ENCODE results near the gene CDO1. TPM values are rescaled to one million over a fixed set of nuclear protein-coding genes. Genes with fewer than 3 reads are reported as not detected.

CDO1 gene
- total RNA-seq, 1 experiment from 2014 or later, result 13.2 TPM

GRCh38 chr5:115766608-115767007, 49.9 kb downstream of the CDO1 start:
- Mint-ChIP-seq H3K27me3 (ENCODE audit: low read depth) (peaks cover 6% of the 10 kb centered on the region), H3K27ac (no peak overlapping the region), H3K9me3 (peaks cover 33% of the 10 kb centered on the region), H3K36me3 (peaks cover 25% of the 10 kb centered on the region), H3K4me1 (peaks cover 6% of the 10 kb centered on the region), H3K4me3 (no peak overlapping the region)
- ATAC-seq (no peak), DNase-seq (ENCODE audit: low spot score) (no peak)
- POLR2A ChIA-PET, result no interaction called here
- TF ChIP-seq, protein P1, sequence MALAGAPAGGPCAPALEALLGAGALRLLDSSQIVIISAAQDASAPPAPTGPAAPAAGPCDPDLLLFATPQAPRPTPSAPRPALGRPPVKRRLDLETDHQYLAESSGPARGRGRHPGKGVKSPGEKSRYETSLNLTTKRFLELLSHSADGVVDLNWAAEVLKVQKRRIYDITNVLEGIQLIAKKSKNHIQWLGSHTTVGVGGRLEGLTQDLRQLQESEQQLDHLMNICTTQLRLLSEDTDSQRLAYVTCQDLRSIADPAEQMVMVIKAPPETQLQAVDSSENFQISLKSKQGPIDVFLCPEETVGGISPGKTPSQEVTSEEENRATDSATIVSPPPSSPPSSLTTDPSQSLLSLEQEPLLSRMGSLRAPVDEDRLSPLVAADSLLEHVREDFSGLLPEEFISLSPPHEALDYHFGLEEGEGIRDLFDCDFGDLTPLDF (CRISPR knock-in tag; IDR thresholded peaks at IDR 0.05), result no peak
- TF ChIP-seq SOX15 (CRISPR knock-in tag; IDR thresholded peaks at IDR 0.05) (no peak), ZNF396 (CRISPR knock-in tag; IDR thresholded peaks at IDR 0.05; ENCODE audit: borderline replicate concordance) (no peak), ZNF423 (CRISPR knock-in tag; IDR thresholded peaks at IDR 0.05) (no peak), E2F4 (CRISPR knock-in tag; IDR thresholded peaks at IDR 0.05; ENCODE audit: borderline replicate concordance, low read depth) (no peak), HMGXB4 (CRISPR knock-in tag; IDR thresholded peaks at IDR 0.05) (no peak), NR3C1 (CRISPR knock-in tag; conservative IDR thresholded peaks at IDR 0.05; ENCODE audit: low read depth) (no peak), CREM (CRISPR knock-in tag; IDR thresholded peaks at IDR 0.05) (no peak)
- TF ChIP-seq, protein P2, sequence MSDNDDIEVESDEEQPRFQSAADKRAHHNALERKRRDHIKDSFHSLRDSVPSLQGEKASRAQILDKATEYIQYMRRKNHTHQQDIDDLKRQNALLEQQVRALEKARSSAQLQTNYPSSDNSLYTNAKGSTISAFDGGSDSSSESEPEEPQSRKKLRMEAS (CRISPR knock-in tag; IDR thresholded peaks at IDR 0.05), result no peak
- TF ChIP-seq, protein P3, sequence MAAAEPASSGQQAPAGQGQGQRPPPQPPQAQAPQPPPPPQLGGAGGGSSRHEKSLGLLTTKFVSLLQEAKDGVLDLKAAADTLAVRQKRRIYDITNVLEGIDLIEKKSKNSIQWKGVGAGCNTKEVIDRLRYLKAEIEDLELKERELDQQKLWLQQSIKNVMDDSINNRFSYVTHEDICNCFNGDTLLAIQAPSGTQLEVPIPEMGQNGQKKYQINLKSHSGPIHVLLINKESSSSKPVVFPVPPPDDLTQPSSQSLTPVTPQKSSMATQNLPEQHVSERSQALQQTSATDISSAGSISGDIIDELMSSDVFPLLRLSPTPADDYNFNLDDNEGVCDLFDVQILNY (CRISPR knock-in tag; IDR thresholded peaks at IDR 0.05), result no peak
- TF ChIP-seq, protein P4, sequence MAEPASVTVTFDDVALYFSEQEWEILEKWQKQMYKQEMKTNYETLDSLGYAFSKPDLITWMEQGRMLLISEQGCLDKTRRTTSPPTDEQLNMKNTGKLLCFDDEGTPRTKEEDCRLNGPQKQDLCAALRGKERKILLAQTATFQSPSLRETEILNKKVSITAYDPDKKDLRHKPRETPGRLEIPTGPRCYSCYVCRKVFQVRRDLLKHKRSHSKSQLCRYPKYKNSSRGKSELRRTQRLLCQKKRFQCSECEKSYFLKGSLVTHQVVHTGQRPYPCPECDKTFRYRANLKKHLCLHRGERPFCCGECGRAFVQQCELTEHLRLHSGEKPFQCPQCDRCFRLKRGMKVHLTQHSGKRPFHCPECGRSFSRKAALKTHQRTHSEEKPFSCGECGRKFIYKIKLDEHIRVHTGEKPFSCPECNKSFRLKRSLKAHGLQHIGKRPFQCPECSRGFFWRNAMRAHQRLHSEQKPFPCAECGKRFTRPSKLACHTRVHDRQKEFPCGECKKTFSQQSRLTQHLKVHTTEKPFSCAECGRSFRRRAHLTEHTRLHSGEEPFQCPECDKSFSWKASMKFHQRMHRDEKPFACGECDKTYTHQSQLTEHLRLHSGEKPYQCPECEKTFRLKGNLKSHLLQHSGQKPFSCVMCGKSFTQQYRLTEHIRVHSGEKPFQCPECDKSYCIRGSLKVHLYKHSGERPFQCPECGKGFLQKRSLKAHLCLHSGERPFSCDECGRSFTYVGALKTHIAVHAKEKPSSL (CRISPR knock-in tag; conservative IDR thresholded peaks at IDR 0.05), result no peak
- CTCF ChIA-PET, result interaction anchor here (1.0 kb wide), 1 partner anchor 28 kb away, joined by 3 read pairs; no protein-coding TSS in a partner anchor

DNA sequence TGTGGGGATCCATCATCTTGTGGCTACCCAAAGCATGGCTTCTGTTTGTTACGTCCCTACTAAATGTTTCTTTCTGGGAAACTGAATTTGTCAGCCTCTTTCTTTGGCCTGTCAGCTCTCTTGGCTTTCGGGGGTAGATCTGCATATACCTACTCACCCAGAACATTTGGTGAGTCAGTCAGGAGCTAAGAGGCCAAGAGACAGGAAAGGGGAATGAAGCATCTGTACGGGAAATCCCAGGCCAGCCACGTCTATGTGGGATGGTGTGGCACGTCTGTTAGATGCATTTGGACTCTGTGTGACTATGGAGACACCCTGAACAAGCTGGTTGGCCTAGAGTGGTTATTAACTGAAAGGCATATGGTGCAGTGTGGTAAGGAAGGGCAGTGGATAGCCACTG, 58.1 kb downstream of the CDO1 start:
- H3K27me3 Mint-ChIP-seq (ENCODE audit: low read depth), result no peaks in the 10 kb centered on the region
- ATAC-seq (no peak), DNase-seq (ENCODE audit: low spot score) (no peak)
- ChIA-PET POLR2A (interaction anchor here (0.5 kb wide), 1 partner anchor 24 kb away, joined by 3 read pairs; no protein-coding TSS in a partner anchor), CTCF (interaction anchor here (0.6 kb wide), 1 partner anchor 13 kb away, joined by 3 read pairs; no protein-coding TSS in a partner anchor)
- H3K36me3 Mint-ChIP-seq, result peaks cover 17% of the 10 kb centered on the region
- H3K9me3 Mint-ChIP-seq, result peaks cover 23% of the 10 kb centered on the region
- H3K4me1 Mint-ChIP-seq, result no peaks in the 10 kb centered on the region
- TF ChIP-seq, protein P2 (CRISPR knock-in tag; IDR thresholded peaks at IDR 0.05), result no peak
- TF ChIP-seq OVOL2 (CRISPR knock-in tag; IDR thresholded peaks at IDR 0.05; ENCODE audit: borderline replicate concordance), result no peak
- TF ChIP-seq, protein P1 (CRISPR knock-in tag; IDR thresholded peaks at IDR 0.05), result no peak
- TF ChIP-seq, protein P5, sequence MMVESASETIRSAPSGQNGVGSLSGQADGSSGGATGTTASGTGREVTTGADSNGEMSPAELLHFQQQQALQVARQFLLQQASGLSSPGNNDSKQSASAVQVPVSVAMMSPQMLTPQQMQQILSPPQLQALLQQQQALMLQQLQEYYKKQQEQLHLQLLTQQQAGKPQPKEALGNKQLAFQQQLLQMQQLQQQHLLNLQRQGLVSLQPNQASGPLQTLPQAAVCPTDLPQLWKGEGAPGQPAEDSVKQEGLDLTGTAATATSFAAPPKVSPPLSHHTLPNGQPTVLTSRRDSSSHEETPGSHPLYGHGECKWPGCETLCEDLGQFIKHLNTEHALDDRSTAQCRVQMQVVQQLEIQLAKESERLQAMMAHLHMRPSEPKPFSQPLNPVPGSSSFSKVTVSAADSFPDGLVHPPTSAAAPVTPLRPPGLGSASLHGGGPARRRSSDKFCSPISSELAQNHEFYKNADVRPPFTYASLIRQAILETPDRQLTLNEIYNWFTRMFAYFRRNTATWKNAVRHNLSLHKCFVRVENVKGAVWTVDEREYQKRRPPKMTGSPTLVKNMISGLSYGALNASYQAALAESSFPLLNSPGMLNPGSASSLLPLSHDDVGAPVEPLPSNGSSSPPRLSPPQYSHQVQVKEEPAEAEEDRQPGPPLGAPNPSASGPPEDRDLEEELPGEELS (CRISPR knock-in tag; IDR thresholded peaks at IDR 0.05), result no peak
- no peak for TF ChIP-seq FOXJ3 (CRISPR knock-in tag; IDR thresholded peaks at IDR 0.05; ENCODE audit: borderline replicate concordance)
- TF ChIP-seq HMGA2 (CRISPR knock-in tag; IDR thresholded peaks at IDR 0.05), result no peak
- no peak overlapping the region for H3K4me3 Mint-ChIP-seq
- no peak overlapping the region for H3K27ac Mint-ChIP-seq

All from WTC11 (cell line).